ENCODE measurements around the gene ANTKMT.

DNA sequence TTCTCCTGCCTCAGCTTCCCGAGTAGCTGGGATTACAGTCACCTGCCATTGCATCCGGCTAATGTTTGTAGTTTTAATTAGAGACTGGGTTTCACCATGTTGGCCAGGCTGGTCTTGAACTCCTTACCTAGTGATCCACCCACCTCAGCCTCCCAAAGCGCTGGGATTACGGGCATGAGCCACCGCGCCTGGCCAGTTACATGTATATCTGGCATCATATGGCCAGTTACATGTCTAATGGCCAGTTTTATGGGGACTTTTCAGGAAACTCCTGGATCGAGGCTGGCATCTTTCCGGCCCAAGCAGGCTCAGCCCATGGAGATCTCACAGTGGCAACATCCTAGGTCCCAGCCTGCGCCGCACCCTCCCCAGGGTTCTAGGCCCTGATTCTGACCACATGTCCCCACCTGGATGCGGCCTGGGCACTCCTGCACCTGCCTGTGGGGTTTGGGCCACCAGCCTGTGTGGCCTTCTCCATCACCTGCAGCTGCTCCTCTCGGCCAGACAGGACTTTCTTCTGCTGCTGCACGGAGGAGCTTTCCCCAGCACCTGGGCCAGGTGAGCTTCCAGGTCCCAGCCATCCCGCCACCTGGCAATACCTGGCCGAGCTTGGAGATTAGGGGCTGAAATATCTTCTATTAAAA lies 21.2 kb downstream of the ANTKMT start:
- TF ChIP-seq, protein P1, sequence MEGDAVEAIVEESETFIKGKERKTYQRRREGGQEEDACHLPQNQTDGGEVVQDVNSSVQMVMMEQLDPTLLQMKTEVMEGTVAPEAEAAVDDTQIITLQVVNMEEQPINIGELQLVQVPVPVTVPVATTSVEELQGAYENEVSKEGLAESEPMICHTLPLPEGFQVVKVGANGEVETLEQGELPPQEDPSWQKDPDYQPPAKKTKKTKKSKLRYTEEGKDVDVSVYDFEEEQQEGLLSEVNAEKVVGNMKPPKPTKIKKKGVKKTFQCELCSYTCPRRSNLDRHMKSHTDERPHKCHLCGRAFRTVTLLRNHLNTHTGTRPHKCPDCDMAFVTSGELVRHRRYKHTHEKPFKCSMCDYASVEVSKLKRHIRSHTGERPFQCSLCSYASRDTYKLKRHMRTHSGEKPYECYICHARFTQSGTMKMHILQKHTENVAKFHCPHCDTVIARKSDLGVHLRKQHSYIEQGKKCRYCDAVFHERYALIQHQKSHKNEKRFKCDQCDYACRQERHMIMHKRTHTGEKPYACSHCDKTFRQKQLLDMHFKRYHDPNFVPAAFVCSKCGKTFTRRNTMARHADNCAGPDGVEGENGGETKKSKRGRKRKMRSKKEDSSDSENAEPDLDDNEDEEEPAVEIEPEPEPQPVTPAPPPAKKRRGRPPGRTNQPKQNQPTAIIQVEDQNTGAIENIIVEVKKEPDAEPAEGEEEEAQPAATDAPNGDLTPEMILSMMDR (IDR thresholded peaks at IDR 0.05; ENCODE audit: insufficient read depth, low read depth, low read length): no peak
- no peak for TF ChIP-seq EZH2 (IDR thresholded peaks at IDR 0.05; ENCODE audit: insufficient read depth, low read length)

Measured in astrocyte (in vitro differentiated cells and primary cell).